Measurements from ENCODE around the gene C19orf44.
"Not testable (repeated sequence)": the region's sequence is repeated elsewhere in the genome, so short reads cannot be mapped to it uniquely, and the experiment has no call there.

Gene C19orf44

DNA sequence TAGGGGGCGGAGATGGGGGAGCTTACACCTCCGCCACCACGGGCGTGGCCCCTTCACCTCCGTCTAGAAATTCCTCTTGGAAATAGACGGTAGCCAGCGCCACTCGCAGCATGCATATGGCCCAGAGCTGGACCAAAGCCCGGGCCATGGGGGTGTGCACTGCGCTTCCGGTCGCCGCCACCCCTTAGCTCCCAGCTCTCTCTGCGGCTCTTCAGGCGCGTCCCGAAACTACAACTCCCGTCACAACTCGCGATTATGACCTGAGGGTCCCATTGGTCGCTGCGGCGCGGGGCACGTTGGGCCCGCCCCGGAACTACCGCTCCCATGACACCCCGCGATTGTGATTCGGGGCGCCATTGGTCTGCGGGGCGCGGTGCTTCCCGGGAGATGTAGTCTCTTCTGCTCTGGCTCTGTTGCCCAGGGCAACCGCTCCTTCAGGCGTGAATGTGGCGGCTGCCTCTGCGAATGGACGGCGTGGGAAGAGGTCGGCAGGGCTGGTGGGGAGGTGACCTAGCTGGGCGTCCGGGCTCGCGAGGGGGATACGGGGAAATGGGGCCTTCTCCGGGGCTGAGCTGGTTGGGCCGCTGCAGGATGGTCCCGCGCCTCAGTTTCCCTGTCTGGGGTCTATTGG, at the start of gene C19orf44, which contains the start of gene CALR3:
TSS of gene C19orf44 (plus strand) at position 413 of the 631 bp plus-strand sequence. CDS start 4,399 bp downstream, outside the sequence.
TSS of gene CALR3 (minus strand) at position 186 of the 631 bp plus-strand sequence. CDS start at position 148, 38 bp downstream.
- DNase-seq (ENCODE audit: low read depth), result peak; percentile 99
- TF ChIP-seq, protein P1, sequence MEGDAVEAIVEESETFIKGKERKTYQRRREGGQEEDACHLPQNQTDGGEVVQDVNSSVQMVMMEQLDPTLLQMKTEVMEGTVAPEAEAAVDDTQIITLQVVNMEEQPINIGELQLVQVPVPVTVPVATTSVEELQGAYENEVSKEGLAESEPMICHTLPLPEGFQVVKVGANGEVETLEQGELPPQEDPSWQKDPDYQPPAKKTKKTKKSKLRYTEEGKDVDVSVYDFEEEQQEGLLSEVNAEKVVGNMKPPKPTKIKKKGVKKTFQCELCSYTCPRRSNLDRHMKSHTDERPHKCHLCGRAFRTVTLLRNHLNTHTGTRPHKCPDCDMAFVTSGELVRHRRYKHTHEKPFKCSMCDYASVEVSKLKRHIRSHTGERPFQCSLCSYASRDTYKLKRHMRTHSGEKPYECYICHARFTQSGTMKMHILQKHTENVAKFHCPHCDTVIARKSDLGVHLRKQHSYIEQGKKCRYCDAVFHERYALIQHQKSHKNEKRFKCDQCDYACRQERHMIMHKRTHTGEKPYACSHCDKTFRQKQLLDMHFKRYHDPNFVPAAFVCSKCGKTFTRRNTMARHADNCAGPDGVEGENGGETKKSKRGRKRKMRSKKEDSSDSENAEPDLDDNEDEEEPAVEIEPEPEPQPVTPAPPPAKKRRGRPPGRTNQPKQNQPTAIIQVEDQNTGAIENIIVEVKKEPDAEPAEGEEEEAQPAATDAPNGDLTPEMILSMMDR (conservative IDR thresholded peaks at IDR 0.05; ENCODE audit: low read depth, low read length), result peak; percentile 9
- peak within 1 kb of the TSS; percentile 90 for H3K4me3 ChIP-seq (ENCODE audit: low read depth, low read length)

DNA sequence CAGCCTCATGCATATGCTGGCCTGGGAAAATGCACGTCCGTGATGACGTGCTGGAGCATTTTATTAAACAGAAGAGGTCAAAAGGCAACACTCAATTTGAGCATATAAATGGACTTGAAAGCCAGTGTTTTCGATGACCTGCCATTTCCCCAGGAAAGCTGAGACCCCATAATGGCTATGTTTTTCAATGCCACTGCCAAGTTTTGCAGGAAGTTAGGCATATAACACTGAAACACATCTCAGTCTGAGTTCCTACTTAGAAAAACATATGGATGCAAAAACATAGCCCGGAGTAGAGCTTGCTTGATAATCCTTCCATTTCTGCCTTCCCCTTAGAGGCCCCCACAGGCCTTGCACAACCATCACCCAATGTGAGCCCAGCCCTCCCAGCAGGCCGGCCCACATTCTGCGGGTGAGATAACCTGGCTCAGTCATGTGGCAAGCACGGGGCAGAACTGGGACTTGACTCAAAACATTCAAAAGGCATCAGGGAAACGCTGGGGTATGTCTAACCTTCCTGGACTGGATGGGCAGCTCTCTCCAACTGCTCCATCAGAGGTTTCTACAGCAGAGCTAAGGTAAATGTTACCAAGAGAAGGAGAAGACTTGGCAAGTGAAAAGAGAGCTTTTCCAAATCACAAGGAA, 49.3 kb upstream of the C19orf44 start:
- DNase-seq (ENCODE audit: low read depth), result peak; percentile 97
- no peak overlapping the region for H3K4me3 ChIP-seq (ENCODE audit: low read depth, low read length)
- TF ChIP-seq, protein P1 (conservative IDR thresholded peaks at IDR 0.05; ENCODE audit: low read depth, low read length), result no peak

DNA sequence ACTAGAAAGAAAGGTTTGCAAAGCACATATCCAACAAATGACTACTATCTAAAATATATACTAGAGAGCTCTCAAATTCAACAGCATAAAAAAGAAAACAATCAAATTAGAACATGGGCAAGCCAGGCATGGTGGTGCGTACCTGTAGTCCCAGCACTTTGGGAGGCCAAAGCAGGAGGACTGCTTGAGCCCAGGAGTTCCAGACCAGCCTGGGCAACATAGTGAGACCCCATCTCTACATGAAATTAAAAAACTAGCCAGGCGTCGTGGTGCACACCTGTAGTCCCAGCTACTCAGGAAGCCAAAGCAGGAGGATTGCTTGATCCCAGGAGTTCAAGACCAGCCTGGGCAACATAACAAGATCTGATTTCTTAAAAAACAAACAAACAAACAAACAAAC, 47.3 kb upstream of the C19orf44 start:
- H3K4me3 ChIP-seq (ENCODE audit: low read depth, low read length); DNase-seq (ENCODE audit: low read depth): not testable (repeated sequence)

DNA sequence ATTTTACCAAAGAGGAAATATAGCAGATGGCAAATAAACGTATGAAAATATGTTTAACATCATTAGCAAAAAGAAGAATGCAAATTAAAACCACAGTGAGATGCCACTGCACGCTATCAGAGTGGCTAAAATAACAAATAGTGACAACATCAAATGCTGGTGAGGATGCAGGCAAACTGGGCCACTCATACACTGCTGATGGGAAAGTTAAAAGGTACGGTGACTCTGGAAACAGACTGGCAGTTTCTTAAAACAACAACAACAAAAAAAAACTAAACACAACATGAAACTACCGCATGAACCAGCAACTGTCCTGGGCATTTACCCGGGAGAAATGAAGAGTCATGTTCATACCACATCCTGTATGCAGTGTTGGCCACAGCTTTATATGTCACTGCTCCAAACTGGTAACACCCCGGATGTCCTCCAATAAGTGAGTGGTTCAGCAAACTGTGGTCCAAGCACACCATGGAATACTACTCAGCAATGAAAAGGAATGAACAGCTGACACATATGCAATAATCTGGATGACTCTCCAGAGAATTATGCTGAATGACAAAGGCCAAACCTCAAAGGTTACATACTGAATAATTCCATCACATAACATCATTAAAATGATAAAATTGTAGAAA, 46.7 kb upstream of the C19orf44 start:
- TF ChIP-seq, protein P1 (conservative IDR thresholded peaks at IDR 0.05; ENCODE audit: low read depth, low read length), result no peak
- no peak overlapping the region for H3K4me3 ChIP-seq (ENCODE audit: low read depth, low read length)
- DNase-seq (ENCODE audit: low read depth), result peak; percentile 68

DNA sequence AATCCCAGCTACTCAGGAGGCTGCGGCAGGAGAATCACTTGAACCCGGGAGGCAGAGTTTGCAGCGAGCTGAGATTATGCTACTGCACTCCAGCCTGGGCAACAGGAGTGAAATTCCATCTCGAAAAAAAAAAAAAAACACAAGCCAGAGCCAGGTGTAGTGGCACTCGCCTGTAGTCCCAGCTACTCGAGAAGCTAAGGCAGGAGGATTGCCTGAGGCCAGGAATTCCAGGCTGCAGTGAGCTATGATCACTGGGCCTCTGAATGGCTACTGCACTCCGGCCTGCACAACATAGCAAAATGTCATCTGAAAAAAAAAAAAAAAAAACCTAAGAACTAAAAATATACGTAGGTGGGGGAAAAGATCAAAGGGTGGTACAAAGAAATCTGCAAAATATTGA, 43.9 kb upstream of the C19orf44 start:
- TF ChIP-seq, protein P1 (conservative IDR thresholded peaks at IDR 0.05; ENCODE audit: low read depth, low read length), result no peak
- no peak for DNase-seq (ENCODE audit: low read depth)
- no peak overlapping the region for H3K4me3 ChIP-seq (ENCODE audit: low read depth, low read length)

DNA sequence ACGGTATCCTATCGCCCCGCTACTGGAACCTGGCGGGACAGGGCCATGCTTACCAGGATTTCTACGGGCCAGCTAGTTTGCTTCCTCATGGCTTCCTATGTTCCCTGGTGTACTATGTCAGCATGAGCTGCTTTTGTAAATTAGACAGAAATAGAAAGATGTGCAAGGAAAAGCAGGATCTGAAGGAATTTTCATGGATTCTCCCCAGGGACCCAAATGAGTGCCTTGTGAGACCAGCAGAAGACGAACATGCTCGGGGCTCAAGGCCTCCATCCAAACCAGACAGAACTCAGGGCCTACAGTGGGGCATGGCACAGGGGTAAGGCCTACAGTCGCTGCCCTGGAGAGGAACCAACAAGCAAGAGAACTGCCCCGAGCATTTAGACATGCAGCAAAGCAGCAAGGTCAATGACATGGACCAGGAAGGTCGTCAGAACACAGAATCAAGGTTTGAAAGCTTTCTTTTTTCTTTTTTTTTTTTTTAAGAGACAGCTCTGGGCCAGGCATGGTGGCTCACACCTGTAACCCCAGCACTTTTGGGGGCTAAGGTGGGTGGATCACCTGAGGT, 41.8 kb upstream of the C19orf44 start:
- TF ChIP-seq, protein P1 (conservative IDR thresholded peaks at IDR 0.05; ENCODE audit: low read depth, low read length), result no peak
- no peak for DNase-seq (ENCODE audit: low read depth)
- H3K4me3 ChIP-seq (ENCODE audit: low read depth, low read length), result no peak overlapping the region

DNA sequence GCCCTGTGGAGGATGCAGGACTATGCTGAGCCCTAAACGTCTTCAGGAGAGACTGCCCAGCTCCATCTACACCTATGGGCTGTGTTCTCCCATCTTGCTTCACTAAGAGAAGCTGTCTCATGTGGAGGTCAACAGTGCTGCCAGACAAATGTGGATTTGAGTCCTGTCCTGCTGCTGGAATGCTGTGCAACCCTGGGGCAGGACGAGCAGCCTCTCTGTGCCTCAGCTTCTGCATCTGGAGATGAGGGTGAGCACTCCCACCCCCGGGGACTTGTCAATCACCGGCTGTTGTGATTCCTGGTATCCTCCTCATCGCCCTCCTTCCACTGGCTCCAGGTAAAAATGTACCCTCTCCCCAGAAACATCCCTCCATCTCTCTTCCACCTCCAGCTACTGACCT, 40.7 kb upstream of the C19orf44 start:
- TF ChIP-seq, protein P1 (conservative IDR thresholded peaks at IDR 0.05; ENCODE audit: low read depth, low read length), result no peak
- no peak overlapping the region for H3K4me3 ChIP-seq (ENCODE audit: low read depth, low read length)
- no peak for DNase-seq (ENCODE audit: low read depth)
